ENCODE data around the gene PALLD.

- TF ChIP-seq ATF2 (CRISPR knock-in tag; IDR thresholded peaks at IDR 0.05; ENCODE audit: borderline replicate concordance, low read depth) (no peak), CTCF (IDR thresholded peaks at IDR 0.05) (no peak)
These were observed 316.0 kb downstream of the PALLD start for GRCh38 chr4:168812806-168813205.

Data from WTC11 (cell line).